PFSK-1 (cell line): ENCODE results near the gene NACAD.

Source experiments
- POLR2AphosphoS5 ChIP-seq: IDR thresholded peaks from 2 replicates; pipeline ENCODE4 v1.6.1; 2012; ENCODE audit warnings: low read depth, mild to moderate bottlenecking, control low read depth, low read length, moderate library complexity
- SIN3A ChIP-seq: IDR thresholded peaks from 2 replicates; pipeline ENCODE4 v1.6.1; 2012; ENCODE audit warnings: mild to moderate bottlenecking, low read length, moderate library complexity, borderline replicate concordance; ENCODE audit not compliant: insufficient read depth
- TAF1 ChIP-seq: IDR thresholded peaks from 2 replicates; pipeline ENCODE4 v1.6.1; 2012; ENCODE audit warnings: low read length, control low read depth, borderline replicate concordance; ENCODE audit not compliant: insufficient read depth
- TF ChIP-seq, protein P1 (sequence below), 2 experiments: IDR thresholded peaks; 2 replicates each; pipeline versions ENCODE4 v1.6.1 to v1.8.0; 2011 to 2012; ENCODE audit warnings: low read depth in 2 of 2, low read length in 2 of 2, control low read depth in 1 of 2, inconsistent platforms in 1 of 2, mild to moderate bottlenecking in 1 of 2, moderate library complexity in 1 of 2; ENCODE audit not compliant: insufficient read depth in 1 of 2

DNA sequence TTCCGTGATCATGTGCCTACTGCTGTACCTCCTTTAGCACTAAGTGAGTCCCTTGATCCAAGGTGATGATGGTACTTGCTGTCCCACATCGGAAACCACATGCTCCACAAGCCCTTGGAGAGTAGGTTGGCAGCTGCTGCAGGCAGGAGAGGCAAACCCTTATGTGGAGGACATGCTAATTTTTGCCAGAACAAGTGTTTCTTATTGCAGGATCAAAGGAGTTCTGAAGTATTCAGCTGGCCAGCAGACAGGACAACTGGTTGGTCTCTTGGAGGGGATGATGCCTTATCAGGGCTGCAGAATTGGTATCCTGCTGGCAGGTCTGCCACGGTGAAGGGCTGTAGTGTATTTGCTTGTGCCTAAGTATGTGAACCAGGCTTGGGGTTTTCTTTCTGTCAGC is 36.8 kb downstream of the NACAD start:
- TF ChIP-seq, protein P1, sequence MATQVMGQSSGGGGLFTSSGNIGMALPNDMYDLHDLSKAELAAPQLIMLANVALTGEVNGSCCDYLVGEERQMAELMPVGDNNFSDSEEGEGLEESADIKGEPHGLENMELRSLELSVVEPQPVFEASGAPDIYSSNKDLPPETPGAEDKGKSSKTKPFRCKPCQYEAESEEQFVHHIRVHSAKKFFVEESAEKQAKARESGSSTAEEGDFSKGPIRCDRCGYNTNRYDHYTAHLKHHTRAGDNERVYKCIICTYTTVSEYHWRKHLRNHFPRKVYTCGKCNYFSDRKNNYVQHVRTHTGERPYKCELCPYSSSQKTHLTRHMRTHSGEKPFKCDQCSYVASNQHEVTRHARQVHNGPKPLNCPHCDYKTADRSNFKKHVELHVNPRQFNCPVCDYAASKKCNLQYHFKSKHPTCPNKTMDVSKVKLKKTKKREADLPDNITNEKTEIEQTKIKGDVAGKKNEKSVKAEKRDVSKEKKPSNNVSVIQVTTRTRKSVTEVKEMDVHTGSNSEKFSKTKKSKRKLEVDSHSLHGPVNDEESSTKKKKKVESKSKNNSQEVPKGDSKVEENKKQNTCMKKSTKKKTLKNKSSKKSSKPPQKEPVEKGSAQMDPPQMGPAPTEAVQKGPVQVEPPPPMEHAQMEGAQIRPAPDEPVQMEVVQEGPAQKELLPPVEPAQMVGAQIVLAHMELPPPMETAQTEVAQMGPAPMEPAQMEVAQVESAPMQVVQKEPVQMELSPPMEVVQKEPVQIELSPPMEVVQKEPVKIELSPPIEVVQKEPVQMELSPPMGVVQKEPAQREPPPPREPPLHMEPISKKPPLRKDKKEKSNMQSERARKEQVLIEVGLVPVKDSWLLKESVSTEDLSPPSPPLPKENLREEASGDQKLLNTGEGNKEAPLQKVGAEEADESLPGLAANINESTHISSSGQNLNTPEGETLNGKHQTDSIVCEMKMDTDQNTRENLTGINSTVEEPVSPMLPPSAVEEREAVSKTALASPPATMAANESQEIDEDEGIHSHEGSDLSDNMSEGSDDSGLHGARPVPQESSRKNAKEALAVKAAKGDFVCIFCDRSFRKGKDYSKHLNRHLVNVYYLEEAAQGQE (IDR thresholded peaks at IDR 0.05; ENCODE audit: insufficient read depth in 1 of 2, low read depth in 2 of 2, low read length in 2 of 2) = no peak
- TF ChIP-seq TAF1 (no peak), POLR2AphosphoS5 (no peak), SIN3A (no peak)
